DMS114 treated with DMSO at 0.1 percent for 48 hours (cell line): ENCODE measurements around the gene DTD1.

Experiments used
- DNase-seq: peaks from one replicate; lab custom pipeline; 2025; ENCODE audit not compliant: unreplicated experiment; lab: John Stamatoyannopoulos, UW

DTD1 gene

GRCh38 chr20:18614244-18614643 is 26.4 kb downstream of the DTD1 start:
- no peak for DNase-seq

- no peak for DNase-seq
Observed at GRCh38 chr20:18615020-18615650, 27.3 kb downstream of the DTD1 start.

DNA sequence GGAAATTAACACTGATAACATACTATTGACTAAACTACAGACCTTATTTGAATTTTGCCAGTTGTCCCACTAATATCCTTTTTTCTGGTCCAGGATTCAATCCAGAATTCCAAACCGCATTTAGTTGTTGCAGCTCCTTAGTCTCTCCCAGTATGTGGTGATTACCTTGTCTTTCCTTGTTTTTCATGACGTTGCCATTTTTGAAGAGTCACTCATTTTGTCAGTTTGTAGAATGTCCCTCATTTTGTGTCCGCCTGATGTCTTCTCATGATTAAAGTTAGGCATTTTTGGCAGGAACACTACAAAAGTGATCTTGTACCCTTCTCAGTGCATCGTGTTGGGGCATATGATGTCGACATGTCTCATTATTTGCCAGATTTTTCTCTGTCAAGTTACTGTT is 33.1 kb downstream of the DTD1 start:
- no peak for DNase-seq

DNA sequence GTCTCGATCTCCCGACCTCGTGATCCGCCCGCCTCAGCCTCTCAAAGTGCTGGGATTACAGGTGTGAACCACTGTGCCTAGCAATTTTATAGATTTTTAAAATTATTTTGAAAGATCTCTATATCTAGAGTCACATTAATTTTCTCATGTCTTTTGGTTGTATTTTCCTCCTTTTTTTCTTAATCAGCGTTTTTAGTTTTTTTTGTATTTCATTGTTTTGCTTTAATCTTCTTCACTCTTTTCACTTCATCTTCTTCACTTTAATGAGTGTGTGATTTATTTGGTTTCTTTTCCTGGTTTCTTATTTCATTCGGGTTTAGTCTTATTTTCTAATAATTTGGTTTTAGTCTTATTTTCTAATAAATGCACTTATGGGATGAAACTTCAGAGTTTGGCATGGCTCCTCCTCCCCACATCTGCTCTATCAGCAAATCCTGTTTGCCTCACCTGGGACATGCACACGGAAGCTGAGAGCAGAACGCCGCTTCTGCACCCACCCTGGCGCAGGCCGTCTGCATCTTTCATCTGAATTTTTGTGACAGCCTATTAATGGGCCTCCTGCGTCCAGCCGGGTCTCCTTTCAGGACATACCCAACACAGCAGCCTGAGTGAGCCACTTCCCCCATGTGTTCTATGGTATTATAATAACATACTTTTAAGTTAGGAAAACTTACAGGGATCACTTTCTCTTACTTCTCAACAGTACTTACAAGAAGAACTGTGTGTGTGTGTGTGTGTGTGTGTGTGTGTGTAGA is 35.5 kb downstream of the DTD1 start:
- no peak for DNase-seq

DNA sequence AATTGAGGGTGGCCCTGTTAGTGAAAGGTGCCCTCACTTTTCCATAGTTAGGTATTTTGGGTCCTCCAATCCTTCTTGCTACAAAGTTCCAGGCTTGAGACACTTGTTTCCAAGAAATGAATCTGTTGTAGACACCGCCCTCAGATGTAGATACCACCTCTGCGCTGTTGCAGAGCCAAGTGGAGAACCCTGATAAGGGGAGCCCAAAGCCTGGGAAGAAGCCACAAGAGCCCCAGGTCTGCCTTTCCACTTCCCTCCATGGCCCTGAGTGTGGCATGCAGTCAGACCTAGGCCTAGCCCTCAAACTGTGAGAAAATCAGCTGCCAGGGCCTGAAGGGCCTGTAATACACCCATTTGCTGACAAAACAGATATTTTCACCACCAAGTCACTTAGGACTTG is 37.1 kb downstream of the DTD1 start:
- DNase-seq, result no peak

- DNase-seq, result no peak
Observed at GRCh38 chr20:18625907-18626655, 38.2 kb downstream of the DTD1 start.

DNA sequence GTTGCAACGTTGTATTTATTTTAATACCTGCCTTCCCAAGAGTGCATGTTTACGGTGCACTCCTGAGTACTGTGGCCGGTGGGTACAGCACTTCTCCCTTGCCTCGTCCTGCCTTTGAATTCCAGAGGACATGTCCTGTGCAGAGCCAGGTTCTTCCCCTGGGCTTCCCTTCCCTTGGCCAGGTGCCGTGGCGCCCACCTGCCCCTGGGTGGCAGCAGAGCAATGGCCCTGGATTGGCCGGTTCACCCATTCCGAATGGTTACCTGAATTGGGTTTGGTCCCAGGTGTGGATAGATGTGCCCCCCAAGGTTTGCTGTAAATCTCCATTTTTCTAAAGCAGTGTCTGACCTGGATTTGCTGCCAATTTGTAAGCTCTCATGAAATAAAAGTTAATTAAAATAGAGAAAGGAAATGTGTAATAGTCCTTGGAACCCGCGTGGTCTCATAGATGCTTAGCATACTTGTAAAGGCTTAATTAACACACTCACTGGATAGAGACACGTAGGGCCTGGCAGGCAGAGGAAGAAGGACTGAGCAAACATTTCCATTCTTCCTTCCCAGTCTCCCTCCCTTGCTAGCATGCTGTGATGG is 40.6 kb downstream of the DTD1 start:
- DNase-seq, result no peak

GRCh38 chr20:18632196-18632789 is 44.4 kb downstream of the DTD1 start:
- DNase-seq, result peak; percentile 45

DNA sequence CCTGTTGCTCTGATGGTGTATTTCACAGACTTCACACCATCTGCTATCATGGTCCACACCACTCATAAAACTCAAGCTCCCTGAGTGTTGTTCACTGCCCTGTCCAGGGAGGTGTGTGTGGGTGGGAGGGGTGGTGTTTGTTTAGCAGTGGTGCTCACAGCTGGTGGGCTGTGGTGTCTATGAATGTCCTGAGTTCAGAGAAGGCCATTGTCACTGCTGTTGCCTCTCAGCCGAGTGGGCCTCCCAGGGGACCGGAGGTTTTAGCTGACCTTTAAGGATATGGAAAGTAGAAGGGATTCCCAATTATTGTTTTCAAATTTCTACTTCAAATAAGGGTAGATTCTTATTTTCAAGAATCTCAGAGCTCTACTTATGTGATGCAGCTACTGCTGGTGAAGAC is 45.6 kb downstream of the DTD1 start:
- no peak for DNase-seq

DNA sequence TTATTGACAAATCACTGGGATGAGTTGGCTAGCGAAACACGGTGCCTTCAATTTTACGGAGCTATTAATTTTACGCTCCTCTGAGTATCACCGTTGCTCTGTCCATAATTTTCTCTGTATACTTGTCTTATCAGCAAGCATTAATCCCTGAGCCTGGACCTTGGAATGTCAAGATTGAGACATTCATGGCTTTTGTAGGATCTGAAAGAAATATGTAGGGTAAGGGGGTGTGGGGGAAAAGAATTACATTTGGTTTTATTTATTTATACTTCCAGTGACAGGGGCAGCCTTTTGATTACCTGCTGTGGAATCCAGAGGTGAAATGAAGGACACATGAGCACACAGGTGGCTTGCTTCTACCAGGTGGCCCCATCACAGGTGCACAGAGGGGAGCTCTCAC is 46.6 kb downstream of the DTD1 start:
- DNase-seq, result no peak

- no peak for DNase-seq
Observed at GRCh38 chr20:18635380-18635779, 47.5 kb downstream of the DTD1 start.

GRCh38 chr20:18637224-18637623 is 49.4 kb downstream of the DTD1 start:
- DNase-seq, result no peak

DNA sequence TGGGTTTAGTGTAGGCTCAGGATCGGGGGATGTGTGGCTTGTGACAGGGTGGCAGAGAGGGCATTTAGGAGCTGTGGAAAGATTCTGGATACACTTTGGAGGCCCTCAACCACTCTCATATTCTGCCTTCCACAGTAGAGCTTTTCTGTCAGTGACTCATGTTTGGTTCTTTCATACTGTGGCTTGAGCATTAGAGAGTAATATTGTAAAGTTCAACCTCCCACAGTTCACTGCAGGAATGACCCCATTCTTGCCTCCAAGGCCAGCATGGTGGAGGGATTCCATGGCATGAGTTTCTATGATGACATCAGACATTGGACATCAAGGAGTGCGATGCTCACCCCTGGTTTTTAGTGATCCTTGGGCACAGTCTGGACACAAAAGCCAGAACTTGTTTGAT is 50.9 kb downstream of the DTD1 start:
- DNase-seq, result no peak

GRCh38 chr20:18639501-18639979 is 51.7 kb downstream of the DTD1 start:
- no peak for DNase-seq

DNA sequence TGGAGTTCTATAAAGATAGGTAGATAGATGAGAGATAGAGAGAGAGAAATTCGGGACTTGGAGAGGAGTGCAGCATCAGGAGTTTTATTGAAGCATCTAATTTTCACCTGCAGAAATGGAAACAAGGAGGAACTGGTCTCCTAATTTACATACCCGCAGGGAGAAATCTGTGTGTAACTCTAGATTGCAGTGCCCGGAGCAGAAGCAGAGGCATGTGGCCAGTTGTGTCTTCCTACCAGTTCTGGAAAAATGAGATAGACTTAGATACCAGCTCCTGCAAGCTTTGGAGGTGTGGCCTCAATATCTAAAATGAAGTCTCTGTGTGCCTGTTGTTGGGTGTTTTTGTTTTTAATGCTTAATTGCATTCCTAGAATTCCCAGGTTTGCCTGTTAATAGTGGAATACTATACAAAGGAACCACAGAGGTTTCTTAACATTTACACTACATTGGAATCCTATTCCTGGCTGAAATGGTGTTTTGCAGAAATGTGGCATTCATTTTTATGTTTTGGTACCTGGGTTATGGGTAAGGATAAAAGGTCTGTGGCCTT is 57.4 kb downstream of the DTD1 start:
- DNase-seq, result no peak

DNA sequence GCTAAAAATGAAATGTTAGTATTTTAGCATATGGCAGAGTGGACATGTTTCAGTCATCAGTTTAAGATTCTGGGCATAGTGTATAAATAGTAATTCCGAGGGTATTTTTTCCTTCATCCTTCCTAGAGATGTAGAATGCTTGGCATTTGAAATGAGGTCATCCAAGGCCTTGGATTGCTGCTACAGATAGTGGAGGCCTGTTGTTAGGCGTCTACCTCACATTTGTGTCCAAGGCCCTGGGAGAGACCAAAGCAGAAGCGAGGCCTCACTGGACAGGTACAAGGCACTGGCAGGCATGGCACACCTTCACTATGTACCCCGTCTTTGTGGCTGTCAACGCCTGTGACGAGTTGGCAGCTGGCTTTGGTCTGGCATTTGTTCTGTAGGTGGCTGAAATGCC is 58.0 kb downstream of the DTD1 start:
- DNase-seq, result no peak

DNA sequence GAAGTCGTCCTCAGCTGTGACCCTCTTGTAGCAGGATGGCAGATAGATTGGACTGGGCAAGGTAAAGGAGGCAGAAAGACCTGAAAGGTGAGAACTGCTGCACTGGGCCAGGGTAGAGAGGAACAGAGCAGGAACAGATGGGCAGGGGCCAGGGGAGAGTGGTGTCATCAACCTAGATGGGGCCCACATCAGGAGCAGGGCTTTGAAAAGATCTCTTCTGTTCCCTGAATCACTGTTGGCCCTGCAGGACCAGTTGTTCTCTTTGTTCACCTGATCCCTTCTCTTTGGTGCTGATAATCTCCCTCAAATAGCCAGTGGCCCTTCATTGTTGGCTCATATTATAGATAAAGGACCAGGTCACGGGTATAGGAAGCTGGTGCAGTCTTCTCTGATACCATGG is 59.9 kb downstream of the DTD1 start:
- no peak for DNase-seq

DNA sequence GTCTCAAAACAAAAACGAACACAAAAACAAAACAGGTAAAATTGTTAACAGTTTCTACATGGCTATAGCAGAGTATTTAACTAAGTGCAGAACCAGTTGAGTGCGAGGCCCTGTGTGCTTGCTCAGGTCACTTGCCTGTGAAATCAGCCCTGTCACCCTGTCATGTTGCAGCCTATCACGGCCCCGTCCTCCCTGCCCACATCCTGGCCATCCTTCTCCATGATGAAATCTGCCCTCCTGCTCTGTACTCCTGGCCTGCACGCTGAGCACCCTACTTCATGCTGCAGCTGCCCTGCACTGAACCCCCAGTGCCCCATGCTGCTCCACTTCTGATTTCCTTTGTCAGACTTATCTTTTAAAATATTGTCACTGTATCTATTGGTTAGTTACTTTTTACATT is 62.4 kb downstream of the DTD1 start:
- no peak for DNase-seq

GRCh38 chr20:18653736-18654447 is 66.0 kb downstream of the DTD1 start:
- DNase-seq, result no peak

GRCh38 chr20:18654448-18654773 is 66.6 kb downstream of the DTD1 start:
- no peak for DNase-seq
